Esophagus (tissue), 2 donors: Measurements from ENCODE around the gene XYLT2. TPM values are rescaled to one million over a fixed set of nuclear protein-coding genes. Genes with fewer than 3 reads are reported as not detected.

Source experiments
- polyA plus RNA-seq, 2 donors: library from polyadenylated mRNA; stranded (reverse); fragments of 200-250 nt; gene quantifications; one replicate each; pipeline ENCODE4 v1.2.3, GENCODE V29; 2013
- donor health status: healthy with polysubstance abuse.
- donor health status: Bipolar disorder and iron deficiency.

XYLT2 gene
- polyA plus RNA-seq, 2 donors: 6.0 to 12.1 TPM

Other genes starting within 250 kb of the XYLT2 start
- gene SAMD14, start 216.0 kb upstream of the XYLT2 start, polyA plus RNA-seq: under 1 TPM; 0.37 to 0.44 TPM
- 10 to 100 TPM; 15.4 to 31.3 TPM for gene PPP1R9B, start 195.4 kb upstream of the XYLT2 start, polyA plus RNA-seq
- 1 to 10 TPM; 7.1 to 10.0 TPM for gene SGCA, start 180.1 kb upstream of the XYLT2 start, polyA plus RNA-seq
- 10 to 100 TPM; 11.8 to 12.8 TPM for gene COL1A1, start 144.5 kb upstream of the XYLT2 start, polyA plus RNA-seq
- gene TMEM92, start 71.7 kb upstream of the XYLT2 start, polyA plus RNA-seq: under 1 TPM; 0.08 to 0.27 TPM
- gene MRPL27, start 27.1 kb downstream of the XYLT2 start, polyA plus RNA-seq: 100 to 1,000 TPM; 106 to 119 TPM
- 1 to 10 TPM; 2.0 to 3.6 TPM for gene EME1, start 27.1 kb downstream of the XYLT2 start, polyA plus RNA-seq
- gene LRRC59, start 51.4 kb downstream of the XYLT2 start, polyA plus RNA-seq: 10 to 100 TPM; 18.7 to 52.1 TPM
- gene ACSF2, start 80.1 kb downstream of the XYLT2 start, polyA plus RNA-seq: 10 to 100 TPM; 13.5 to 22.6 TPM
- under 1 TPM; 0.13 to 0.18 TPM for gene CHAD, start 122.8 kb downstream of the XYLT2 start, polyA plus RNA-seq
- gene RSAD1, start 132.7 kb downstream of the XYLT2 start, polyA plus RNA-seq: 10 to 100 TPM; 11.9 to 16.9 TPM
- gene MYCBPAP, start 162.3 kb downstream of the XYLT2 start, polyA plus RNA-seq: under 1 TPM; 0.05 to 0.22 TPM
- gene EPN3, start 186.6 kb downstream of the XYLT2 start, polyA plus RNA-seq: 10 to 100 TPM; 40.5 to 59.8 TPM
- gene SPATA20, start 201.0 kb downstream of the XYLT2 start, polyA plus RNA-seq: 10 to 100 TPM; 11.5 to 26.7 TPM
- gene CACNA1G, start 214.6 kb downstream of the XYLT2 start, polyA plus RNA-seq: under 1 TPM; 0.06 to 0.13 TPM